Endothelial cell of hepatic sinusoid (primary cell): ENCODE measurements around the gene RPS6KC1.
"Not testable (repeated sequence)": the region's sequence is repeated elsewhere in the genome, so short reads cannot be mapped to it uniquely, and the experiment has no call there.

Source experiments
- in situ Hi-C: cut with HindIII; loops from 2 replicates; pipeline ENCODE4 v1.10.0; 2017; ENCODE audit warnings: low sequenced_read_pairs

The RPS6KC1 gene, protein sequence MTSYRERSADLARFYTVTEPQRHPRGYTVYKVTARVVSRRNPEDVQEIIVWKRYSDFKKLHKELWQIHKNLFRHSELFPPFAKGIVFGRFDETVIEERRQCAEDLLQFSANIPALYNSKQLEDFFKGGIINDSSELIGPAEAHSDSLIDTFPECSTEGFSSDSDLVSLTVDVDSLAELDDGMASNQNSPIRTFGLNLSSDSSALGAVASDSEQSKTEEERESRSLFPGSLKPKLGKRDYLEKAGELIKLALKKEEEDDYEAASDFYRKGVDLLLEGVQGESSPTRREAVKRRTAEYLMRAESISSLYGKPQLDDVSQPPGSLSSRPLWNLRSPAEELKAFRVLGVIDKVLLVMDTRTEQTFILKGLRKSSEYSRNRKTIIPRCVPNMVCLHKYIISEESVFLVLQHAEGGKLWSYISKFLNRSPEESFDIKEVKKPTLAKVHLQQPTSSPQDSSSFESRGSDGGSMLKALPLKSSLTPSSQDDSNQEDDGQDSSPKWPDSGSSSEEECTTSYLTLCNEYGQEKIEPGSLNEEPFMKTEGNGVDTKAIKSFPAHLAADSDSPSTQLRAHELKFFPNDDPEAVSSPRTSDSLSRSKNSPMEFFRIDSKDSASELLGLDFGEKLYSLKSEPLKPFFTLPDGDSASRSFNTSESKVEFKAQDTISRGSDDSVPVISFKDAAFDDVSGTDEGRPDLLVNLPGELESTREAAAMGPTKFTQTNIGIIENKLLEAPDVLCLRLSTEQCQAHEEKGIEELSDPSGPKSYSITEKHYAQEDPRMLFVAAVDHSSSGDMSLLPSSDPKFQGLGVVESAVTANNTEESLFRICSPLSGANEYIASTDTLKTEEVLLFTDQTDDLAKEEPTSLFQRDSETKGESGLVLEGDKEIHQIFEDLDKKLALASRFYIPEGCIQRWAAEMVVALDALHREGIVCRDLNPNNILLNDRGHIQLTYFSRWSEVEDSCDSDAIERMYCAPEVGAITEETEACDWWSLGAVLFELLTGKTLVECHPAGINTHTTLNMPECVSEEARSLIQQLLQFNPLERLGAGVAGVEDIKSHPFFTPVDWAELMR

DNA sequence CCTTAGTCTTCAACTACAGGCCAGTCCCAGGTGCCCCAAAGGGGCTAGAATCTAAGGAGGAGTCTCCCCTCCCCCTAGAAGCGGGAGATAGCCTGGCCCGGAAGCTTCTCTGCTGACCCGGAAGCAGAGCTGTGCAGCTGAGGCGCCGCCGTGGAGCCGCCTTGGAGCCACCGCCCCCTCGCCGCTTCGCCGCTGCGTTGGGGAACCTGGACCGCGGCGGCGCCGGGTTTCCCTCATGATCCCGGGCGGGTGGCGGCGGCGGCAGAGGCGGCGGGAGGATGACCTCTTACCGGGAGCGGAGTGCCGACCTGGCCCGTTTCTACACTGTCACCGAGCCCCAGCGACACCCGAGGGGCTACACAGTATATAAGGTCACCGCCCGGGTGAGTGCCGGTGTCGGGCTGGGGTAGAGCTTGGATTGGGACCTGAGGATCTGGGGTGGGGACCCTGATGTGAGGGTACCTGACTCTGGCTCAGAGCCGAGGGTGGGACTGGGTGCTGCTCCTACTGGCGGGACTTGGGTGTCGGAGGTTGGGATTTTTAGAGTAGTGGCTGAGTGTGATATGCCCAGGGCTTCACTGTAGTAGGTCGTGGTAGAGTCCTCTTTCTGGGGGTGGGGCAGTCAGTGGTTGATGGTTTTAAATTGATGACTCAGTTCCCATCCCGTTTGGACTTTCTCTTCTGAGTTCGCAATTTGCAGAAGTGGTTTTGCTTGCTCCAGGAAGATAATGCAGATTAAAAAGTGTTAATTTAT lies at the start of gene RPS6KC1:
Gene RPS6KC1 (plus strand): TSS at position 115 of the 754 bp plus-strand sequence. CDS start 164 bp downstream, at position 279.
- in situ Hi-C loops, result no loop called here

DNA sequence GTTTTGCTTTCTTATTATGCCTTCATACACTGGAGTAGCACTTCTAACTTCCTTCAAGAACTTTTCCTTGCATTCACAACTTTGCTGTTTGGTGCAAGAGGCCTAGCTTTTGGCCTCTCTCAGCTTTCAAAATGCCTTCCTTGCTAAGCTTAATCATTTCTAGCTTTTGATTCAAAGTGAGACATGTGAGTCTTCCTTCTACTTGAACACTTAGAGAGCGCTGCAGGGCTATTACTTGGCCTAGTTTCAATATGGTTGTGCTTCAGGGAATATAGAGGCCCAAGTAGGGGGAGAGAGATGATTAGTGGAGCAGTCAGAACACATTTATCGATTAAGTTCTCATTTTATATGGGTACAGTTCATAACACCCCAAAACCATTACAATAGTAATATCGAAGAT lies 47.8 kb upstream of the RPS6KC1 start:
- in situ Hi-C loops, result no loop called here

DNA sequence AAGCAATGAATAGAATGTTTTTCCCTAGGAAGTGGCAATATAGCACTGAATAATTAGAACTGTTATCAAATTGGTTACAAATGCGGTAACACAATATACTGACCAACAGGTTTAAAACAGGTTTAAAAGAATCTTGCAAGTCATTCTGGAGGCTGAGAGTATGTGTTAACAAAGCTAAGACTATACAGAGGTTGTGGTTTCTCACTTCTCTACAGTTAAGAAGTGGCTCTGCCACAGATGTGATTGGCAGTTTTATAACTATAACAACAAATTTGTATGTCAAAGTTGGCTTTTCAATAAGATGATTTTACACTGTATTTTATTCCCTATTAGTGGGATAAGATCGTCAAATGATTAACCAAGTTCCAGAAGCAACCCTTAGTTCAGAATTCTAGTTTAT lies 42.5 kb upstream of the RPS6KC1 start:
- in situ Hi-C loops, result no loop called here

DNA sequence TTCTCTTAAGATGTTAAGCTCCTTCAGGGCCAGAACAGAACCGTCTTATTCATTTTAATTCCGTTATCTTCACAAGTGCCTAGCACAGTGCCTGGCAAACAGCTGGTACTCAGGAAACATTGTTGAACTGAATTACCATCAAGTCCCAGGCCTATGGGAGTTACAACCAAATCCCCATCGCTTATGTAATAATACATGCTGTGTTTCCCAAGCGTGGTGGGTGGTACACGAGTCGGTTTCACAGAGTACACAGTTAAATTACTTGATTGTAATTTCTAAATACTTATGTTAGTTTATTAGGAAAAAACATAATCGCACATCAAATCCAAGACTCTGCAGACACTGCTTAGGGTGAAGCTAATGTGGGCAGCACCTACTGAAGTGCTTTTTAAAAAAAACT lies 36.4 kb upstream of the RPS6KC1 start:
- in situ Hi-C loops, result no loop called here

DNA sequence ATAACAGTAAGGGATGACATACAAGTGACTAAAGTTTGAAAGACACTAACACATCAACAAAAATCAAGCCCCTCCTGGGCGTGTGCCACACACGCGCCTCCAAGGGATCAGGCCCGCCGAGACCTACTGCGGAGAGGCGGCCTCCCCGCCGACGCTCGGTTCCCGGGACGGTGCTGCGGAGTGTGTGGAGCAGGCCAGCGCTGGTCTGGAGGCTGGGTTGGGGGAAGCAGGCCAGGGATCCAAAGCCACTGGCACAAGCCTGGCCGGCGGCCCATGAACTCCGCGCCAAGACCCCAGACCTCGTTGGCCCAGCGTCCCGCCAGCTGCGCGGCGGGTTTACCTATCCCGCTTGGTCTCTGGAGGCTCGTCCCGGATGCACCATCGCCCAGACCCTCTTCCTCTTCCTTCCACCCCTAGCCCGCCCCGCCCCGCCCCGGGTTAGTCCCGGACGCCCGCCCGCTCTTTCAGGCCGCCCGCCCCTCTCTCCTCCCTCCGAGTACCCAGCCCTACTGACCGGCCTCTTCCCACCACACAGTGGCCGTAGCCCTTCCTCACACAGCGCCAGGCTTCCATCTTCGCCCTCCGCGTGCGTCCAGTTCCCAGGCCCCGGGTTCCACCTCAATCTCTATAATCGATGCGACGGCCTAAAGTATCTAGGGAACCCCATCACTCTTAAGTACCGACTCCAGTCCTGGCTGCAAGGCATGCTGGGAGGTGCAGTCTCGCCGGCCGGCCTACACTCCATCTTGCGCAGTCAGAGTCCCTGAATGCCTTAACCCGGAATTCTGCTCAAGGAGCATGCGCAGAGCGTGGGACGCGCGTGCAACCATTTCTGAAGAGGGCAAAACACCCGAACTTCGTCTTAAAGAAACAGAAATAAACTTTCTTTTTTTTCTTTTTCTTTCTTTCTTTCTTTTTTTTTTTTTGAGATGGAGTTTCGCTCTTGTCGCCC lies 35.7 kb upstream of the RPS6KC1 start, which contains the start of gene ANGEL2:
Gene ANGEL2 (minus strand): TSS at position 769 of the 952 bp plus-strand sequence. CDS start 196 bp downstream, at position 573.
- in situ Hi-C loops, result no loop called here

DNA sequence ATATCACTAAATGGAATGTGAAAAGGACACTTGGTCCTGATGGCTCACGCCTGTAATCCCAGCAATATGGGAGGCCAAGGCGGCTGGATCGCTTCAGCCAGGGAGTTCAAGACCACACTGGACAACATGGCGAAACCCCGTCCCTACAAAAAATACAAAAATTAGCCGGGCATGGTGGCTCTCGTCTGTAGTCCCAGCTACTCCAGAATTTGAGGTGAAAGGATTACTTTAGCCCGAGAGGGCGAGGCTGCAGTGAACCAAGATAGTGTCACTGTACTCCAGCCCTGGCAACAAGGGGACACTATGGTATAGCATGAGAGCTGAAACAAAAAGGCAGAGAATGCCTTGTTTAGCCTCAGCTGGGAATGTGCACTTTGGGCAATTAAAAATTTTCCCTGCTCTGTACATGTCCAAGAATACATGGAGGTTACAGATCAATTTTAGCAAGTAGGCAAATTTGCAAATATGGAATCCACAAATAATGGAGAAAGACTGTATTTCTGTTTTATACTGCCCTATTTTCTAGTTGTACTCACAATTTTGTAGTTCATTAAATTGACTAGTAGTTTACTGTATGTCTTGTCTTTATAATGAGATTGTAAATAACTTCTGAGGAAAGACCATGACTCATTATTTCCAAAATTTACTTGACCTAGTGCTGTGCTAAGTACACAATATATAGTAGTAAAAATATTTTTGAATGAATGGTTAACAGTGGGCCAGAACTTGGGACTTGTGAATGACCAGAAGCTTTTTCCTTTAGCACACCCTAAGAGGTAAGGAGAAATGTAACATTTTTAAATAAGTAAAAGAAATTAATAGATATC lies 33.4 kb upstream of the RPS6KC1 start:
- in situ Hi-C loops, result no loop called here

DNA sequence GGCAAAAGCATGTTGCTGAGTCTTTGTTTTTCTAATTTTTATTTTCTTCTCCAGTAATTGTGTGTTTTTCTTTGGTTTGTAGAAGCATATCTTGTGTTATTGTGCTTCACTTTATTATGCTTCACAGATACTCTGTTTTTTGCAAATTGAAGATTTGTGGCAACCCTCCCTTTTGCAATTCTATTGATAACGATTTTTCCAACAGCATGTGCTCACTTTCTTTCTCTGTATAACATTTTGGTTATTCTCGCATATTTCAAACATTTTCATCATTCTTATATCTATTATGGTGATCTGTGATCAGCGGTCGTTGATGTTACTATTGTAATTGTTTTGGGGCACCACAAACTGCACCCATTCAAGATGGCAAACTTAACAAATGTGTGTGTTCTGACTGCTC lies 31.6 kb upstream of the RPS6KC1 start:
- in situ Hi-C loops, result no loop called here

DNA sequence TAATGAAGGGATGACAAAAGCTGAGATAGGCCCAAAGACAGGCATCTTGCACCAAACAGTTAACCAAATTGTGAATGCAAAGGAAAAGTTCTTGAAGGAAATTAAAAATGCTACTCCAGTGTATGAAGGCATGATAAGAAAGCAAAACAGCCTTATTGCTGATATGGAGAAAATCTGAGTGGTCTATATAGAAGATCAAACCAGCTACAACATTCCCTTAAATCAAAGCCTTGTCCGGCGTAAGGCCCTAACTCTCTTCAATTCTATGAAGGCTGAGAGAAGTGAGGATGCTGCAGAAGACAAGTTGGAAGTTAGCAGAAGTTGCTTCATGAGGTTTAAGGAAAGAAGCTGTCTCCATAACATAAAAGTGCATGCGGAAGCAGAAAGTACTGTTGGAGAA lies 31.0 kb upstream of the RPS6KC1 start:
- in situ Hi-C loops, result no loop called here

DNA sequence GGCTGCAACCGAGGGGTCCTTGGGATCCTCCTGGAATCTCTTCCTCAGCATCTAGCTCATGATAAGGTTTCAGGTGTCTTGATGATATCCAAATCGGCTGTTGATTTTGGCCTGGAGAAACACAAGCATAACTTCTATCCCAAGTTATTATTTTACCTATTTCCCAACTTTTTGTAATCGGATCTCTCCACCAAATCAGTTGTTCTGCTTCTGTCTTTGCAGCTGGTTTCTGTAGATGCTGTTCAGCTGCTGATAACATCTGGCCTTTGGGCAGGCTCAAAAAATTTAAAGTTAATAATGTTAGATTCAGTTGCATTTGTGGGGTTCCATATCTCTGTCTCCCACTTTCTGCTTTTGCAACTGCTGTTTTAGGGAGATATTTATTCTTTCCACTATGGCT lies 24.0 kb upstream of the RPS6KC1 start:
- in situ Hi-C loops, result not testable (repeated sequence)

DNA sequence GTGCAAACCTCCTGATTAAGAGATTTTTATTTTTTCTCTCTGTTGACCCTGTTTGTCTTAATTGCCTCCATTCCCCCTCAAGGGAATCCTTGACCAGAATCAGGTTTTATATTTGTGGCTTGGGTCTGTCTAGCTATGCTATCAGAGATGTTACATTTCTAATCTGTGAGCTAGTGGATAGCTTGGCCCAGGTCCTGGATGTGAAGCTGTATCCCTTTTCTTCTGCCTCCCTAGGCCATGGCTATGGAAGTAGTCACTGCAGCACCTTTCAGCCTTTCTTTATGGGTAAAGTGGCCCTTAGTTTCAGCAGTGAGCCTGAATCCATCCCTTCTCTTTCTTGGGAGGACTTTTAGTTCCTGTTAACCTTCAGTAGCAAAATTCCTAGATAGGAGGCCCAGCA lies 18.4 kb upstream of the RPS6KC1 start:
- in situ Hi-C loops, result no loop called here

DNA sequence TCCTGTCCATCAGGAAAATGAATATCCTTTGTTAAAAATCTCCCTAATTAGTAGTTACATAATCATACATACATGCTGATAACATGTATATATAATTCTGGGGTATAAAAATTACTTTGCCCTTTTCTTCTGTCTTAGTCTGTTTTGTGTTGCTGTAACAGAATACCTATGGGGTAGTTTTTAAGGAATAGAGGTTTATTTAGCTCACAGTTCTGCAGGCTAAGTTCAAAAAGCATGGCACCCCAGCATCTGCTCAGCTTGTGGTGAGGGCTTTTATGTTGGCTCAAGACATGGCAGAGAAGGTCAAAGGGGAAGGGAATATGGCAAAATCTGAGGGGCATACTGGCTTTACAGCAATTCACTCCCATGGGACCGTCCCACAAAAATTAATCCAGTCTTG lies 16.3 kb upstream of the RPS6KC1 start:
- in situ Hi-C loops, result no loop called here

DNA sequence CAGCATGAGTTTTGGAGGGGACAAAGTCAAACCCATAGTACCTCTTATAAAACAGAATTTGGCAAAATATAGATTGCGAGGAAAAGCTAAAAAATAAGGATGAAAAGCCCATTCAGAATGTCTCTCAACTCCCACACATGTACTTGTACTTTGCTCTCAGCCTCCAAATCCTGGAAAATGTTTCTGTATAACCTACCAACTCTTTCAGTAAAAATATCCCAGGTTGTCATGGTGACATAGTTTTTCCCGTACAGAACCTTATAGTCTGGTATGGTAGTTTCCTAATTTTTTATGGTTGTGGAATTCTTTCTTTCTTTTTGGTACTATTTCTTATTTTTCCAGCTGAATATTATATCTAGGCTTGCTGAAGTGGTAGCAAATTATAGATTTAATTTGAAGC lies 15.5 kb upstream of the RPS6KC1 start:
- in situ Hi-C loops, result no loop called here

DNA sequence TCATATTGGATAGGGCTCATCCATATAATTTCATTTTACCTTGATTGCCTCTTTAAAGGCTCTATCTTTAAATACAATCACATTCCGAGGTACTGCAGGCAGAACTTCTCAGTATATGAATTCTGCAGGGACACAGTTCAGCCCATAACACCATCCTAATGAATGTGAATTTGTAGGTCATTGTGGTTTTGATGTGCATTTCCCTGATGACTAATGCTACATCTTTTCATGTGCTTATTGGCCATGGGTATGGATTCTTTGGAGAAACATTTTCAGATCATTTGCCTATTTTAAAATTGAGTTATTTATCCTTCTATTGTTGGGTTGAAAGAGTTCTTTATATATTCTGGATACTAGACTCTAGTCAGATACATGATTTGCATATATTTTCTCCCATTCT lies 9.6 kb upstream of the RPS6KC1 start:
- in situ Hi-C loops, result no loop called here

DNA sequence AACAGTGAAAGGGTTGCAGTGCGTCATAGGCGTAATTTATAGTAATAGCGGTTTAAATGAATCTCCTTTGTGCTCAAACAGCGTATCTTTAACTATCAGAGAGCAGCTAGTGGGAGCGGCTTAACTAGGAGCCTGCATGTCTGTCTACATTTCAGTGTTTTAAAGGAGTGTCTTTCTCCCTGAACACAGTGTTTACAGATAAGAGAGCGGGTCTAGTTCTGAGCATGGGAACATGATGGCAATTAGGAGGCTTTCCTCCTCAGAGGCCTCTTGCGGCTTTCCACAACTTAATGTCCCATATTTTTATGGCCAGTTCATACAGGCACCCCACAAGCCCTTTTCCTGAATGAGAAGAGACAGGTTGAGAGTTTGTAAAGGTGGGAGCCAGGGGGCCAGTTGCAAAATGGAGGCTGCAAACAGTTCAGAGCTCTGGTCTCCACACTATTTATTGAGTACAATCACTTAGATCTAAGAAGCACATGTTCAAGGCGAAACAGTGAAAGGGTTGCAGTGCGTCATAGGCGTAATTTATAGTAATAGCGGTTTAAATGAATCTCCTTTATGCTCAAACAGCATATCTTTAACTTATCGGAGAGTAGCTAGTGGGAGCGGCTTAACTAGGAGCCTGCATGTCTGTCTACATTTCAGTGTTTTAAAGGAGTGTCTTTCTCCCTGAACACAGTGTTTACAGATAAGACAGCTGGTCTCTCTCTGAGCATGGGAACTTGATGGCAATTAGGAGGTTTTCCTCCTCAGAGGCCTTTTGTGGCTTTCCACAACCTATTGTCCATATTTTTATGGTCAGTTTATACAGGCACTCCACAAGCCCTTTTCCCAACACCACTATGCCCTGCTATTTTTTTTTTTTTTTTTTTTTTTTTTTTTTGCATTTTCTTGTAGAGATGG lies 5.5 kb upstream of the RPS6KC1 start:
- in situ Hi-C loops, result not testable (repeated sequence)

DNA sequence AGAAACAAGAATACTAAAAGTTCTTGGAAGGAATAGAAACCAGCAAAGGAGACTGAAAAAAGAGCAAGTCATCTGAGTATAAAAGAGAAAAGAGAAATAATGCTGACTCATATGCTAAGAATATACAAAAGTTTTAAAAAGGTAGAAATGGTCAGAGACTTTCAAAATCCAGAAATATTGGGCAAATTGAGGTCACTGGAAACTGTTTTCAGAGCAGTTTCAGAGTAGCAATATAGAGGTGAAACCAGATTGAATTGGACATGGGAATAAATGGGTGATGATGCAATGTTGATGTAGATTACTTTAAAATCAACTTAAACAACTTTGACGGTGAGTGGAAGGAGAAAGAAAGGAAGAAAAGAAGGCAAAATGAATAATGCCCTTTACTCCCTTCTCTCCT lies 1.8 kb upstream of the RPS6KC1 start:
- in situ Hi-C loops, result no loop called here

DNA sequence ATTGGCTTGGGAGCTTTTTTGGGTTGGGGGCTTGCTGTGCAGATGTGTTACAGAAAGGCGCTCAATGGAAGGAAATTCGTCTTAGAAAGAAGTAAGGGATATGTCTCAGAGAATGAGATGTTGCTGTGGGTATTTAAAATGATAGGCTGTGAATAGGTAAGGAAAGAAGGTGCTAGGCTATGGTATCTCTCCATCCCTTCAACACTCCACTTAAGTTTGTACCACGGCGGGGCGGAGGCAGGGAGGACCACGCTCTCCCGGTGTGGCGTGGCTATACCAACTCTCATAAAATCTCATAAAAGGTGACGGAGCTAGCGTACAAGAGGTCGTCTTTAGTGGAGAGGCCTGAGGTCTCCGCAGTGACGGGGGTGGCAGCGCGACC lies 305 bp upstream of the RPS6KC1 start:
- in situ Hi-C loops, result no loop called here

DNA sequence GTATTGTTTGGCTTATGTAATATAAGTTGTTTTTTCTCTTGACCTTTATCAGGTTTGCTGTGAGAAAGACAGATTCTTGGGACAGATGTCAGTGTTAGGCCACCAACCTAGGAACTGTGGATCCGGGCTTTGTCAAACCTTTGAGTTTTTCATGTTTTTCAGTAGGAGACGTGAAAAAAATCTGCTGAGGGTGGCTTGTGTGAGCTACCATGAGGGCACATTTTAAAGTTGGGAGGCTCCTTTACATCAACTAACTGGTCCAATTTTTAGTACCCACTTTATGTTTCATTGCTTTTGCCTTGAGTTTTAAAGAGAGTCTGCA lies 801 bp downstream of the RPS6KC1 start:
- in situ Hi-C loops, result no loop called here

DNA sequence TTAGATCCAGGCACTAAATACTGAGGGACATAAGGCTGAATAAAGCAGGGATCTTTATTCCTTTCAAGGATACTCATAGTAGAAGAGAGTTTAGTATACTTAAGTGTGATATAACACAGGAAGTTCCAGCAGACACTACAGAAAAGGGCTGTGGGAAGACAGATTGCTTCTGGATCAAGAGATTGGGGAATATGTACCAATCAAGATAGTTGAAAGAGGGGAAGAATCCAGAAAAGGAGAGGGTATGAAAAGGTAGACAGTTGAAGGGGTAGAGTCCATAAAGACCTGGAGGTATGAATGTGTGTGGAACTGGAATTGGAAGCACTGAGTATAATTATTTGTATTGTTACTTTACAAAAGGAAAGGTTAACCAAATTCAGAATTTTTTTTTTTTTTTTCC lies 2.4 kb downstream of the RPS6KC1 start:
- in situ Hi-C loops, result no loop called here
